Epithelial cell of esophagus (primary cell): ENCODE measurements around the gene OPRM1.

Experiments used
- DNase-seq: peaks from one replicate; pipeline ENCODE4 v3.0.0; 2010; ENCODE audit warnings: low read depth
- H3K4me3 ChIP-seq: 2 replicates; pipeline ENCODE4 v1.5.1; 2011; ENCODE audit warnings: mild to moderate bottlenecking, low read length, control low read depth
- TF ChIP-seq, protein P1 (sequence below): IDR thresholded peaks from 2 replicates; pipeline ENCODE4 v1.5.1; 2011; ENCODE audit warnings: low read depth, mild to moderate bottlenecking, low read length, control low read depth, inconsistent platforms; ENCODE audit not compliant: insufficient read depth; ENCODE audit errors: missing control alignments

OPRM1 gene

GRCh38 chr6:154117485-154117884 lies 78.4 kb downstream of the OPRM1 start:
- DNase-seq, result no peak
- TF ChIP-seq, protein P1, sequence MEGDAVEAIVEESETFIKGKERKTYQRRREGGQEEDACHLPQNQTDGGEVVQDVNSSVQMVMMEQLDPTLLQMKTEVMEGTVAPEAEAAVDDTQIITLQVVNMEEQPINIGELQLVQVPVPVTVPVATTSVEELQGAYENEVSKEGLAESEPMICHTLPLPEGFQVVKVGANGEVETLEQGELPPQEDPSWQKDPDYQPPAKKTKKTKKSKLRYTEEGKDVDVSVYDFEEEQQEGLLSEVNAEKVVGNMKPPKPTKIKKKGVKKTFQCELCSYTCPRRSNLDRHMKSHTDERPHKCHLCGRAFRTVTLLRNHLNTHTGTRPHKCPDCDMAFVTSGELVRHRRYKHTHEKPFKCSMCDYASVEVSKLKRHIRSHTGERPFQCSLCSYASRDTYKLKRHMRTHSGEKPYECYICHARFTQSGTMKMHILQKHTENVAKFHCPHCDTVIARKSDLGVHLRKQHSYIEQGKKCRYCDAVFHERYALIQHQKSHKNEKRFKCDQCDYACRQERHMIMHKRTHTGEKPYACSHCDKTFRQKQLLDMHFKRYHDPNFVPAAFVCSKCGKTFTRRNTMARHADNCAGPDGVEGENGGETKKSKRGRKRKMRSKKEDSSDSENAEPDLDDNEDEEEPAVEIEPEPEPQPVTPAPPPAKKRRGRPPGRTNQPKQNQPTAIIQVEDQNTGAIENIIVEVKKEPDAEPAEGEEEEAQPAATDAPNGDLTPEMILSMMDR, result no peak
- no peak overlapping the region for H3K4me3 ChIP-seq

DNA sequence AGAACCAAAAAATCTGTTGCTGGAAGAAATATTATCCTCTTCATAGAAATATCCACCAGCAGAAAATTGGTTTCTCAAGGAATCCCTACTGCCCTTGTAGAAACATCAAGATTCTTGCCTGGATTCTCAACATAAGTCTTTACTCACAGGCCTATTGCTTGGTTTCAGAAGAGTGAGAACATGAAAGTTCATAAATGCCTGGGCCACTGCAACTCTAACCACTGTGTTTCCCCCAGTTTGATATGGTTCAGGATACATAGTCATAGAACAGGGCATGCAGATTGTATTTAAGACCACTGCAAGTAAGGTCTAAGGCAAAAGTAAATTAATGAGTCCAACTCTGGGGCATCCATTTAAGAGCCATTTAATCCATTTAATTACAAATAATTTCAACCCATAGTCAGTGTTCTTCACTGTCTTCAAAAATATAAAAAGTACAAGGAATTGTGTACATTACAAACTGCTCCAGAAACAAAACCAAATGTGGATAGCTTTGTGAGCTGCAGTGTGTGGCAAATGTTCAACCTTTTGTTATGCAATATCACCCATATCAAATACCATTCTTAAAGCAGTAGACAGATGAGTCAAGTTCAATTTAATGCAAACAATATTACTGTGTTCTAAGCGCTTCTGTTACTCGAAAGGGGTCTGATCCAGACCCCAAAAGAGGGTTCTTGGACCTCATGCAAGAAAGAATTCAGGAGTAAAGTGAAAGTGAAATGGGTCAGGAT lies 83.3 kb downstream of the OPRM1 start:
- H3K4me3 ChIP-seq, result no peak overlapping the region
- TF ChIP-seq, protein P1, result no peak
- no peak for DNase-seq

DNA sequence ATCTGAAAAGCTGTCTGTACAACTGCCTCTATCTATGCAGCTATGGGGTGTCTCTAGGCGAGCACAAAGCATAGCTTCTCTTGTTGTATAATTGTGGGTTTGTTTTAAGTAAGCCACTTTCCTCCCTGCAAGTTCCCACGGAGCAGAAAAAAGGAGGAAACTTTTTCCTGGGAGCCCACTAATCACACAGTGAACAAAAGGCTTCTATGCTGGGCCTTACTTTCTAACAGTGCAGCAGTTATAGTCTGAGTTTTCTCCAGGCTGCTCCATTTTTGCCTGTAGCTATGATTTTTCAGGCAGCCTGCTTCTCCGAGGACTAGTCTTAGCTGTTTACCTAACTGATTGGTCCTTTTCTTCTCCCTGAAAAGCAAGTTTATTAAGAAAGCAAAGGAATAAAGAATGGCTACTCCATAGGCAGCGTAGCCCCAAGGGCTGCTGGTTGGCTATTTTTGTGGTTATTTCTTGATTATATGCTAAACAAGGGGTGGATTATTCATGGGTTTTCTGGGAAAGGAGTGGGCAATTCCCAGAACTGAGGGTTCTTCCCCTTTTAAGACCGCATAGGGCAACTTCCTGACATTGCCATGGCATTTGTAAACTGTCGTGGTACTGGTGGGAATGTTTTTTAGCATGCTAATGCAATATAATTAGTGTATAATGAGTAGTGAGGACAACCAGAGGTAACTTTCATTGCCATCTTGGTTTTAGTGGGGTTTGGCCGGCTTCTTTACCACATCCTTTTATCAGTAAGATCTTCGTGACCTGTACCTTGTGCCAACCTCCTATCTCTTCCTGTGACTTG lies 84.3 kb downstream of the OPRM1 start:
- H3K4me3 ChIP-seq, result no peak overlapping the region
- DNase-seq, result no peak
- TF ChIP-seq, protein P1, result no peak

- DNase-seq, result no peak
- TF ChIP-seq, protein P1, result no peak
- H3K4me3 ChIP-seq, result no peak overlapping the region
Observed at GRCh38 chr6:154125421-154125820, 86.4 kb downstream of the OPRM1 start.

DNA sequence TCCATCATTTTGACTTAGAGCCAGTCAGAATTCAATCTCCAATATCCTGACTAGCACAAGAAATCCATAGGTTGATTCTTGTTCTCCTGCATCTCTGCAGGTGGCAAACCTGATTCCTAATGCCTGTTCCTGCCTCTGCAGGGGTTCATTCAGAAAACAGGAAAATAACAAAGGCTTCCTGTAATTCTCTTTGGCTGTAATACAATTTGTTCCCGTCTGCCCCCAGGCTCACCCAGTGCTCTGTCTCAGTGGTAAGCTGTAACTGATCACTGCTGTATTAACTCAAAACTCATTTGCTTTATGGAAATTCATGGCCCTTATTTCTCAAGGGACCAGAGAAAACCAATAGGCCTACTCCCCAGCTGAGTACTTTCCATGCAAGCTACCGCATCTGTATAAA lies 88.6 kb downstream of the OPRM1 start:
- TF ChIP-seq, protein P1, result no peak
- H3K4me3 ChIP-seq, result no peak overlapping the region
- no peak for DNase-seq

GRCh38 chr6:154134471-154135147 lies 95.6 kb downstream of the OPRM1 start:
- no peak for DNase-seq
- TF ChIP-seq, protein P1, result no peak
- H3K4me3 ChIP-seq, result no peak overlapping the region
